Suprapubic skin (tissue), 4 donors: ENCODE results near the gene PEDS1.

Source experiments
- CTCF ChIP-seq, 2 donors: fragments of 200-600 bp in 1 of 2; fragments of 450-650 bp in 1 of 2; sonication (generic) in 1 of 2; IDR thresholded peaks; one replicate each; pipeline ENCODE4 v1.5.1; 2016 to 2019; ENCODE audit warnings: antibody characterized with exemption in 2 of 2, mild to moderate bottlenecking in 1 of 2, moderate library complexity in 1 of 2
- EP300 ChIP-seq: sonication (generic); formaldehyde crosslinking; IDR thresholded peaks from one replicate; pipeline ENCODE4 v1.6.1; 2017; ENCODE audit warnings: antibody characterized with exemption
- POLR2A ChIP-seq, 2 donors: fragments of 450-650 bp; IDR thresholded peaks; one replicate each; pipeline ENCODE4 v1.6.1; 2017; ENCODE audit warnings: antibody characterized with exemption in 2 of 2, mild to moderate bottlenecking in 2 of 2, moderate library complexity in 2 of 2
- POLR2AphosphoS5 ChIP-seq, 3 donors: sonication (generic); formaldehyde crosslinking; IDR thresholded peaks; one replicate each; pipeline ENCODE4 v1.6.1; 2017; ENCODE audit warnings: antibody characterized with exemption in 3 of 3

GRCh38 chr20:50172347-50173013 is 19.0 kb upstream of the PEDS1 start:
- TF ChIP-seq CTCF (IDR thresholded peaks at IDR 0.05), result no peak
- peak in 1 of 2 donors; percentile 35 for TF ChIP-seq POLR2A (IDR thresholded peaks at IDR 0.05)
- no peak for TF ChIP-seq EP300
- TF ChIP-seq POLR2AphosphoS5 (IDR thresholded peaks at IDR 0.05), result no peak
